SK-N-MC (cell line): ENCODE measurements around the gene ZNF446.

ENCODE experiments used
- EZH2 ChIP-seq: fragments of 200-600 bp; sonication (generic); IDR thresholded peaks from one replicate; pipeline ENCODE4 v1.6.1; 2017; ENCODE audit warnings: antibody characterized with exemption
- POLR2AphosphoS5 ChIP-seq: IDR thresholded peaks from 2 replicates; pipeline ENCODE4 v1.6.1; 2012; ENCODE audit warnings: mild to moderate bottlenecking, low read depth, low read length, borderline replicate concordance

GRCh38 chr19:58479303-58479702 is 3.2 kb downstream of the ZNF446 start:
- TF ChIP-seq POLR2AphosphoS5: no peak
- no peak for TF ChIP-seq EZH2
